ENCODE data around the gene KDELR1. TPM values are rescaled to one million over a fixed set of nuclear protein-coding genes. Genes with fewer than 3 reads are reported as not detected.

The KDELR1 gene
- total and polyA plus RNA-seq, 9 of the 15 experiments (the other 6 are each of a cell fraction or from before 2014, with no cell fraction given) = 6.1 to 165 (median 58.5) TPM

DNA sequence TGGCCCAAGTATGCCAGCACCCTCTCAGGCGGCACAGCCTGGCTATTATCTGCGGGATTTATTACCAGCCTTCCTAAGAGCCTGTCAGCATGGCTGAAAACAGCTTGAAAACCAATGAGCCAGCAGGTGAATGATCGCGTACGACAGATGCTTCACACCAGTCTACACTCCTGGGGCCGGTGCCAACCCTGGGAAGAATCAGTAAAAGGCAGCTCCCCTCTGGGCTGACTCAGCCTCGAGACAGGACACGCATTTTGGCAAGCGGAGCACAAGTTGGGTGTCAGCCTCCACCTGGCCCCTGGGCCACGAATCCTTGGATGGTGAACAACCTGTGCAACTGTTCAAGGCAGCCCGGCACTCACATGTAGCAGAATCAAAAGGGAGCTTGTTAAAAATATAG lies 50.4 kb downstream of the KDELR1 start:
- FAIRE-seq (no peak), DNase-seq (ENCODE audit: extremely low read depth in 1 of 4, low spot score in 3 of 4) (peak in 1 of 4 experiments; percentile 3), ATAC-seq (no peak)
- peak overlapping the region in 1 of 2 experiments; percentile 36; a peak in 2 of 4 replicates for H3K9ac ChIP-seq (ENCODE audit: insufficient read depth in 1 of 2, low read depth in 2 of 2, low read length in 2 of 2)
- intact Hi-C loops (cut with micrococcal nuclease) = no loop called here
- no peaks in the 10 kb centered on the region for H3K27me3 ChIP-seq (ENCODE audit: control insufficient read depth in 2 of 2, insufficient read depth in 2 of 2, low read length in 2 of 2)
- ChIA-PET POLR2A (interaction anchor here (0.7 to 1.1 kb wide), 3 partner anchors 10 to 50 kb away, joined by 3 to 4 read pairs (median 3); partner anchors contain the start of gene KDELR1), CTCF (ENCODE audit: low intra/inter-chr PET ratio) (no interaction called here)
- H3K9me1 ChIP-seq (ENCODE audit: control insufficient read depth, insufficient read depth, low read length) = no peaks in the 10 kb centered on the region
- BruUV-seq (replicated peaks) = no TSS peak
- H3K36me3 ChIP-seq (ENCODE audit: control insufficient read depth, insufficient read depth, low read length) = peaks cover 4% of the 10 kb centered on the region; the same call in 2 of the 3 replicates
- H3K4me2 ChIP-seq (ENCODE audit: insufficient read depth, low read length) = no peak overlapping the region
- H3K4me3 ChIP-seq = no peak overlapping the region
- 90% methylated on average over 11 of the region's 11 CpGs for WGBS (ENCODE audit: insufficient coverage, low coverage, missing lambda C conversion rate)
- H3K79me2 ChIP-seq (ENCODE audit: control insufficient read depth, insufficient read depth, low read length) = no peaks in the 10 kb centered on the region
- no peaks in the 10 kb centered on the region for H4K20me1 ChIP-seq (replicated peaks; ENCODE audit: control insufficient read depth, insufficient read depth, low read length)
- H2AFZ ChIP-seq (ENCODE audit: low read depth, low read length) = no peak overlapping the region
- H3K27ac ChIP-seq (ENCODE audit: extremely low read depth, low read depth, low read length) = no peak overlapping the region
- in situ Hi-C loops (cut with MboI) = no loop called here
- no peaks in the 10 kb centered on the region for H3K9me3 ChIP-seq (replicated peaks; ENCODE audit: control insufficient read depth, insufficient read depth, low read depth, low read length)
- no peak for TF ChIP-seq NR3C1 (CRISPR knock-in tag; IDR thresholded peaks at IDR 0.05)
- no peak for TF ChIP-seq DLX4 (CRISPR knock-in tag; IDR thresholded peaks at IDR 0.05)
- H3K4me1 ChIP-seq (replicated peaks in 1 of 2; ENCODE audit: control insufficient read depth in 2 of 2, insufficient read depth in 2 of 2, low read length in 2 of 2) = peaks cover 5 to 34% of the 10 kb centered on the region in 2 experiments; a peak in 4 of 5 replicates

DNA sequence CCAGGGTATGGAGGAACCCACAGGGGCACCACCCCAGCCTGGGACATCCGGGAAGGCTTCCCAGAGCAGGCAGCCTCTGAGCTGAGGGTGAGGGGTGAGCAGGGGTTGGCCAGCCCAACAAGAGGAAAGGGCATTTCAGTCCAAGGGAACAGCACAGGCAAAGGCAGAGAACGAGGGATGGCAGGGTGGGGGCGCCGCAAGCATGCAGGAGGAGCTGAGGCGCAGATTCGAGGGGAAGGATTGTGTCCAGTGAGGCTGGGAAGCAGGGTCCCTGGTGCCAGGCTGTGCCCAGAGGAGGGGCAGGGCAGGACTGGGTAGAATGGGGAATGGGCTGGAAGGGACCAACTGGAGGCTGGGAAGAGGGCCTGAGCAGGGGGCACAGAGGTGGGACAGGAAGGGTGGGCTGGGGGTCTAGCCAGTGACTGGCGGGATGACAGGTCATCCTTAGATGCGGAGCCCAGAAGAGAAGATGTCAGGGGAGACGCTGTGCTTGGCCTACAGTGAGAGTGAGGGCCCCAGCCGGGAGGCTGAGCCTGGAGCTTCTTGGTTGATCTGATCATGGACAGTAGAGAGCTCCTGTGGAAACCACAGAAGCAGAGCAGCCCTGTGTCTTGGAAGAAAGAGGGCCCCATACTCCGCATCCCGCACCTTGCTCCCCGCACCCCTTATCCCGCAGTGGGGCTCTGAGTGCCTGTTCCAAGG lies 52.4 kb downstream of the KDELR1 start:
- H2AFZ ChIP-seq (ENCODE audit: low read depth, low read length) = peak overlapping the region; percentile 87
- 61% methylated on average over 12 of the region's 14 CpGs for WGBS (ENCODE audit: insufficient coverage, low coverage, missing lambda C conversion rate)
- ATAC-seq (peak; percentile 70), DNase-seq (ENCODE audit: extremely low read depth in 1 of 4, low spot score in 3 of 4) (no peak), FAIRE-seq (no peak)
- no peak overlapping the region for H3K27ac ChIP-seq (ENCODE audit: extremely low read depth, low read depth, low read length)
- H3K9ac ChIP-seq (ENCODE audit: insufficient read depth in 1 of 2, low read depth in 2 of 2, low read length in 2 of 2) = peak overlapping the region; percentile 31 to 87; a peak in 3 of 4 replicates
- H4K20me1 ChIP-seq (replicated peaks; ENCODE audit: control insufficient read depth, insufficient read depth, low read length) = no peaks in the 10 kb centered on the region
- no peak overlapping the region for H3K4me3 ChIP-seq
- H3K9me3 ChIP-seq (replicated peaks; ENCODE audit: control insufficient read depth, insufficient read depth, low read depth, low read length) = no peaks in the 10 kb centered on the region
- no peaks in the 10 kb centered on the region for H3K79me2 ChIP-seq (ENCODE audit: control insufficient read depth, insufficient read depth, low read length)
- in situ Hi-C loops (cut with MboI) = no loop called here
- H3K9me1 ChIP-seq (ENCODE audit: control insufficient read depth, insufficient read depth, low read length) = no peaks in the 10 kb centered on the region
- peak overlapping the region; percentile 49; the same call in 1 of the 2 replicates for H3K4me2 ChIP-seq (ENCODE audit: insufficient read depth, low read length)
- peaks cover 4% of the 10 kb centered on the region; the same call in 2 of the 3 replicates for H3K36me3 ChIP-seq (ENCODE audit: control insufficient read depth, insufficient read depth, low read length)
- no peaks in the 10 kb centered on the region for H3K27me3 ChIP-seq (ENCODE audit: control insufficient read depth in 2 of 2, insufficient read depth in 2 of 2, low read length in 2 of 2)
- POLR2A ChIA-PET = interaction anchor here (0.6 to 0.8 kb wide), 2 partner anchors 15 to 24 kb away, joined by 3 read pairs; no protein-coding TSS in a partner anchor
- peaks cover 5 to 39% of the 10 kb centered on the region in 2 experiments; a peak in 4 of 5 replicates for H3K4me1 ChIP-seq (replicated peaks in 1 of 2; ENCODE audit: control insufficient read depth in 2 of 2, insufficient read depth in 2 of 2, low read length in 2 of 2)
- peak in 2 of 3 experiments; percentile 9 to 29; a peak in 1 of 6 replicates for TF ChIP-seq CTCF (IDR thresholded peaks at IDR 0.05 in 2 of 3, conservative IDR thresholded peaks at IDR 0.05 in 1 of 3; ENCODE audit: insufficient read depth in 2 of 3, low read depth in 1 of 3, low read length in 3 of 3)
- TF ChIP-seq RAD21 (CRISPR knock-in tag; conservative IDR thresholded peaks at IDR 0.05 in 1 of 2, IDR thresholded peaks at IDR 0.05 in 1 of 2) = peak in 1 of 2 experiments; percentile 21; a peak in 1 of 4 replicates
- no peak for TF ChIP-seq ZNF384 (IDR thresholded peaks at IDR 0.05; ENCODE audit: low read depth, low read length)
- 0 out of 4 replicates have a peak, but pooled peaks of 1 of the 2 experiments have one; percentile 15 for TF ChIP-seq TEAD1 (CRISPR knock-in tag; IDR thresholded peaks at IDR 0.05)
- CTCF ChIA-PET (ENCODE audit: low intra/inter-chr PET ratio) = no interaction called here
- intact Hi-C loops (cut with micrococcal nuclease) = no loop called here
- no TSS peak for BruUV-seq (replicated peaks)

All from K562 (cell line).